GM12878 (cell line): ENCODE results near the gene AP3B1. TPM values are rescaled to one million over a fixed set of nuclear protein-coding genes. Genes with fewer than 3 reads are reported as not detected.

ENCODE experiments used
- ATAC-seq: fragments of 200-7000 bp; cut with Tn5 transposase; 3 replicates; pipeline ENCODE4 v1.9.1; 2020; ENCODE audit warnings: mild to moderate bottlenecking, moderate library complexity
- BruUV-seq: library from RNA; stranded (reverse); fragments of 400-500 nt; replicated peaks from 2 replicates; lab custom pipeline; 2021; lab: Mats Ljungman, UMichigan
- CTCF ChIA-PET: fragments of 300-600 bp; sonication (Branson Sonifier 250); formaldehyde crosslinking; extraction: SDS; loops from one replicate; lab custom pipeline; 2021; ENCODE audit warnings: inconsistent platforms; lab: Yijun Ruan, JAX
- POLR2A ChIA-PET: fragments of 350-600 bp; formaldehyde crosslinking; extraction: SDS; loops from one replicate; lab custom pipeline; 2021; ENCODE audit warnings: inconsistent platforms; lab: Charles Lee
- RAD21 ChIA-PET: fragments of 300-600 bp; sonication (Branson Sonifier 250); formaldehyde crosslinking; loops from one replicate; lab custom pipeline; 2023; ENCODE audit warnings: antibody characterized with exemption; ENCODE audit not compliant: unreplicated experiment; lab: Charles Lee
- SMC1A ChIA-PET: fragments of 300-600 bp; sonication (Branson Sonifier 250); formaldehyde crosslinking; loops from one replicate; lab custom pipeline; 2023; ENCODE audit not compliant: unreplicated experiment, uncharacterized antibody; lab: Charles Lee
- DNase-seq: peaks from one replicate; pipeline ENCODE4 v3.0.0-alpha.2; 2011; ENCODE audit warnings: low read depth, low spot score
- FAIRE-seq: peaks from 3 replicates; lab custom pipeline; 2011; peaks lifted over from hg19 to GRCh38; lab: Jason Lieb, UNC
- H2AFZ ChIP-seq: 2 replicates; pipeline ENCODE4 v1.6.0; 2011; ENCODE audit warnings: low read depth, low read length, control low read depth; ENCODE audit not compliant: control insufficient read depth
- H3K27ac ChIP-seq: 2 replicates; pipeline ENCODE4 v1.5.1; 2011; ENCODE audit warnings: control low read depth; ENCODE audit not compliant: control insufficient read depth, insufficient read depth
- H3K27me3 ChIP-seq, 2 experiments: replicated peaks in 1 of 2; 2 replicates each; pipeline versions ENCODE4 v1.6.0 to v1.6.1; 2011; ENCODE audit warnings: low read length in 1 of 2; ENCODE audit not compliant: control insufficient read depth in 2 of 2, insufficient read depth in 2 of 2
- H3K36me3 ChIP-seq, 2 experiments: 2 replicates each; pipeline ENCODE4 v1.5.1; 2011; ENCODE audit warnings: low read length in 1 of 2; ENCODE audit not compliant: control insufficient read depth in 2 of 2, insufficient read depth in 2 of 2
- H3K4me1 ChIP-seq: 2 replicates; pipeline ENCODE4 v1.6.1; 2011; ENCODE audit warnings: mild to moderate bottlenecking, low read length, moderate library complexity, mixed read lengths; ENCODE audit not compliant: control insufficient read depth, insufficient read depth
- H3K4me2 ChIP-seq: 2 replicates; pipeline ENCODE4 v1.6.0; 2011; ENCODE audit warnings: control low read depth; ENCODE audit not compliant: control insufficient read depth, insufficient read depth
- H3K4me3 ChIP-seq: fragments of 200-600 bp; sonication (generic); 2 replicates; pipeline ENCODE4 v1.5.1; 2016
- H3K79me2 ChIP-seq: 2 replicates; pipeline ENCODE4 v1.6.0; 2011; ENCODE audit warnings: low read length; ENCODE audit not compliant: control insufficient read depth, insufficient read depth
- H3K9ac ChIP-seq: 2 replicates; pipeline ENCODE4 v1.8.0; 2011; ENCODE audit warnings: low read length, control low read depth, mixed read lengths; ENCODE audit not compliant: control insufficient read depth, insufficient read depth
- H3K9me3 ChIP-seq: replicated peaks from 3 replicates; pipeline ENCODE4 v1.5.1; 2011; ENCODE audit warnings: mild to moderate bottlenecking, low read length; ENCODE audit not compliant: control insufficient read depth, insufficient read depth
- H4K20me1 ChIP-seq: 2 replicates; pipeline ENCODE4 v1.6.0; 2011; ENCODE audit not compliant: control insufficient read depth, insufficient read depth
- ASH2L ChIP-seq: fragments of 300-600, 200-600 bp; sonication (generic); IDR thresholded peaks from 2 replicates; pipeline ENCODE4 v1.6.1; 2017; ENCODE audit warnings: low read depth, mild to moderate bottlenecking, borderline replicate concordance
- FOS ChIP-seq: IDR thresholded peaks from 3 replicates; pipeline ENCODE4 v1.6.1; 2011; ENCODE audit warnings: borderline replicate concordance; ENCODE audit not compliant: insufficient read length; ENCODE audit errors: extremely low read depth
- IRF4 ChIP-seq: IDR thresholded peaks from 2 replicates; pipeline ENCODE4 v1.6.1; 2011; ENCODE audit warnings: low read depth, low read length
- KDM1A ChIP-seq: fragments of 200-600 bp; sonication (generic); IDR thresholded peaks from 2 replicates; pipeline ENCODE4 v1.6.1; 2016; ENCODE audit warnings: borderline replicate concordance
- MEF2B ChIP-seq: fragments of 450-650 bp; IDR thresholded peaks from 2 replicates; pipeline ENCODE4 v1.6.1; 2018; ENCODE audit warnings: mild to moderate bottlenecking, moderate library complexity; ENCODE audit not compliant: partially characterized antibody, poor library complexity, severe bottlenecking
- NFXL1 ChIP-seq: fragments of 450-650 bp; IDR thresholded peaks from 2 replicates; pipeline ENCODE4 v1.6.1; 2017; ENCODE audit warnings: antibody characterized with exemption, mild to moderate bottlenecking, borderline replicate concordance
- NR2C1 ChIP-seq: fragments of 450-650 bp; IDR thresholded peaks from 2 replicates; pipeline ENCODE4 v1.6.1; 2017; ENCODE audit warnings: antibody characterized with exemption, mild to moderate bottlenecking, moderate library complexity
- NRF1 ChIP-seq: conservative IDR thresholded peaks from 2 replicates; pipeline ENCODE4 v1.6.1; 2011; ENCODE audit warnings: mild to moderate bottlenecking, low read depth, low read length, improper control_type of control experiment
- PAX8 ChIP-seq: fragments of 450-650 bp; IDR thresholded peaks from 2 replicates; pipeline ENCODE4 v1.6.1; 2017; ENCODE audit warnings: mild to moderate bottlenecking, moderate library complexity
- PML ChIP-seq: IDR thresholded peaks from 2 replicates; pipeline ENCODE4 v1.6.1; 2012; ENCODE audit warnings: low read length, inconsistent platforms
- STAT1 ChIP-seq: fragments of 450-650 bp; conservative IDR thresholded peaks from 2 replicates; pipeline ENCODE4 v1.6.1; 2014; ENCODE audit warnings: antibody characterized with exemption, mild to moderate bottlenecking
- TBL1XR1 ChIP-seq: IDR thresholded peaks from 2 replicates; pipeline ENCODE4 v1.6.1; 2012; ENCODE audit warnings: low read depth, low read length, improper control_type of control experiment
- YY1 ChIP-seq: IDR thresholded peaks from 2 replicates; pipeline ENCODE4 v1.6.1; 2011; ENCODE audit warnings: low read depth, mild to moderate bottlenecking, low read length
- ZNF24 ChIP-seq: fragments of 450-650 bp; IDR thresholded peaks from 2 replicates; pipeline ENCODE4 v1.6.1; 2017; ENCODE audit warnings: antibody characterized with exemption, mild to moderate bottlenecking
- WGBS: methylation state at CpG from one replicate; pipeline ENCODE4 v1.1.6; 2016; ENCODE audit warnings: low lambda C conversion rate; ENCODE audit not compliant: insufficient replicate concordance, insufficient coverage; ENCODE audit errors: missing lambda C conversion rate; 5-methylcytosine and 5-hydroxymethylcytosine counted together
- in situ Hi-C: fragments of 300-500 bp; cut with MboI; formaldehyde crosslinking; loops from 9 replicates; pipeline ENCODE4 v1.14.3; 2018; ENCODE audit warnings: mixed read lengths
- intact Hi-C: fragments of 100-400 bp; cut with micrococcal nuclease; formaldehyde crosslinking; loops from one replicate; pipeline ENCODE4 v1.14.2; 2022; ENCODE audit not compliant: unreplicated experiment
- polyA plus RNA-seq, 11 experiments: library from polyadenylated mRNA; depleted of rRNA in 4 of 11; unstranded in 6 of 11; stranded (reverse) in 5 of 11; fragments of >200 nt; fragmentation: Nextera tagmentation in 4 of 11; fragmentation: Illumina TruSeq in 1 of 11; extraction: Ambion mirVana in 4 of 11; extraction: Trizol in 1 of 11; gene quantifications; 1 replicate in 1 of 11; 2 replicates in 10 of 11; pipeline versions ENCODE4 v1.2.1 to v1.2.3, GENCODE V29; 2011 to 2016; ENCODE audit warnings: inconsistent platforms in 2 of 11, missing spikeins in 2 of 11, low read depth in 1 of 11
- total RNA-seq, 4 experiments: library from RNA; depleted of rRNA in 3 of 4; stranded (reverse); fragments of >200 nt in 3 of 4; fragmentation: Illumina TruSeq in 1 of 4; extraction: Trizol in 1 of 4; gene quantifications; 2 replicates each; pipeline versions ENCODE4 v1.2.1 to v1.2.3, GENCODE V29; 2013 to 2021
- TF ChIP-seq, protein P1 (sequence below): fragments of 450-650 bp; IDR thresholded peaks from 2 replicates; pipeline ENCODE4 v1.6.1; 2017; ENCODE audit warnings: mild to moderate bottlenecking, moderate library complexity
- TF ChIP-seq, protein P2 (sequence below): IDR thresholded peaks from 2 replicates; pipeline ENCODE4 v1.6.1; 2012; ENCODE audit warnings: low read length, inconsistent platforms

AP3B1 gene
- total and polyA plus RNA-seq, 10 of the 15 experiments (the other 5 are each of a cell fraction or from before 2014, with no cell fraction given), result 30.9 to 70.8 (median 46.0) TPM

DNA sequence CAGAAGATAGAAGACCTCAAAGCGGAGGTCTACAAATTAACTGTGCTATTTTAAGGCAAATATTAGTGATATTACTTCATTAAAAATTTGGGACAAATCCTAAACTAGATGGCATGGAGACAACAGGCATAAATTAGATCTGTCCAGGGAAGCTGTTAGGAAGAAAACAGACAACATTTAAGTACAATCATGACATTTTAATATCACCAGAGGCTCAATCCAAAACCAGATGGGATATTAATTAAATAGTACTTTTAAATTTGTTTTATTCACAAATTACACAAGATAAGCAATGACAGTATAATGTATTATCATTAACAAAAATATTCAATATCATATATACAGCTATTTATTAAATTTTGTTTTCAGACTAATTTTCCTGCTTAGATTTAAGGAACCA lies 161.1 kb downstream of the AP3B1 start:
- TF ChIP-seq NR2C1, result no peak
- TF ChIP-seq, protein P1, sequence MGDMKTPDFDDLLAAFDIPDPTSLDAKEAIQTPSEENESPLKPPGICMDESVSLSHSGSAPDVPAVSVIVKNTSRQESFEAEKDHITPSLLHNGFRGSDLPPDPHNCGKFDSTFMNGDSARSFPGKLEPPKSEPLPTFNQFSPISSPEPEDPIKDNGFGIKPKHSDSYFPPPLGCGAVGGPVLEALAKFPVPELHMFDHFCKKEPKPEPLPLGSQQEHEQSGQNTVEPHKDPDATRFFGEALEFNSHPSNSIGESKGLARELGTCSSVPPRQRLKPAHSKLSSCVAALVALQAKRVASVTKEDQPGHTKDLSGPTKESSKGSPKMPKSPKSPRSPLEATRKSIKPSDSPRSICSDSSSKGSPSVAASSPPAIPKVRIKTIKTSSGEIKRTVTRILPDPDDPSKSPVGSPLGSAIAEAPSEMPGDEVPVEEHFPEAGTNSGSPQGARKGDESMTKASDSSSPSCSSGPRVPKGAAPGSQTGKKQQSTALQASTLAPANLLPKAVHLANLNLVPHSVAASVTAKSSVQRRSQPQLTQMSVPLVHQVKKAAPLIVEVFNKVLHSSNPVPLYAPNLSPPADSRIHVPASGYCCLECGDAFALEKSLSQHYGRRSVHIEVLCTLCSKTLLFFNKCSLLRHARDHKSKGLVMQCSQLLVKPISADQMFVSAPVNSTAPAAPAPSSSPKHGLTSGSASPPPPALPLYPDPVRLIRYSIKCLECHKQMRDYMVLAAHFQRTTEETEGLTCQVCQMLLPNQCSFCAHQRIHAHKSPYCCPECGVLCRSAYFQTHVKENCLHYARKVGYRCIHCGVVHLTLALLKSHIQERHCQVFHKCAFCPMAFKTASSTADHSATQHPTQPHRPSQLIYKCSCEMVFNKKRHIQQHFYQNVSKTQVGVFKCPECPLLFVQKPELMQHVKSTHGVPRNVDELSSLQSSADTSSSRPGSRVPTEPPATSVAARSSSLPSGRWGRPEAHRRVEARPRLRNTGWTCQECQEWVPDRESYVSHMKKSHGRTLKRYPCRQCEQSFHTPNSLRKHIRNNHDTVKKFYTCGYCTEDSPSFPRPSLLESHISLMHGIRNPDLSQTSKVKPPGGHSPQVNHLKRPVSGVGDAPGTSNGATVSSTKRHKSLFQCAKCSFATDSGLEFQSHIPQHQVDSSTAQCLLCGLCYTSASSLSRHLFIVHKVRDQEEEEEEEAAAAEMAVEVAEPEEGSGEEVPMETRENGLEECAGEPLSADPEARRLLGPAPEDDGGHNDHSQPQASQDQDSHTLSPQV, result no peak
- no peak for TF ChIP-seq ASH2L
- TF ChIP-seq NFXL1, result no peak
- no peak for TF ChIP-seq KDM1A
- no peak for TF ChIP-seq ZNF24
- TF ChIP-seq PML, result no peak
- TF ChIP-seq IRF4, result no peak
- TF ChIP-seq, protein P2, sequence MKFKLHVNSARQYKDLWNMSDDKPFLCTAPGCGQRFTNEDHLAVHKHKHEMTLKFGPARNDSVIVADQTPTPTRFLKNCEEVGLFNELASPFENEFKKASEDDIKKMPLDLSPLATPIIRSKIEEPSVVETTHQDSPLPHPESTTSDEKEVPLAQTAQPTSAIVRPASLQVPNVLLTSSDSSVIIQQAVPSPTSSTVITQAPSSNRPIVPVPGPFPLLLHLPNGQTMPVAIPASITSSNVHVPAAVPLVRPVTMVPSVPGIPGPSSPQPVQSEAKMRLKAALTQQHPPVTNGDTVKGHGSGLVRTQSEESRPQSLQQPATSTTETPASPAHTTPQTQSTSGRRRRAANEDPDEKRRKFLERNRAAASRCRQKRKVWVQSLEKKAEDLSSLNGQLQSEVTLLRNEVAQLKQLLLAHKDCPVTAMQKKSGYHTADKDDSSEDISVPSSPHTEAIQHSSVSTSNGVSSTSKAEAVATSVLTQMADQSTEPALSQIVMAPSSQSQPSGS, result no peak
- no peak for TF ChIP-seq YY1
- no peak for TF ChIP-seq PAX8
- TF ChIP-seq NRF1, result no peak
- TF ChIP-seq TBL1XR1, result no peak
- TF ChIP-seq FOS, result no peak
- no peak for TF ChIP-seq STAT1
- TF ChIP-seq MEF2B, result no peak
- FAIRE-seq (no peak), ATAC-seq (no peak), DNase-seq (no peak)
- Histone ChIP-seq H3K9ac (no peak overlapping the region), H2AFZ (no peak overlapping the region), H3K4me2 (no peak overlapping the region), H4K20me1 (no peaks in the 10 kb centered on the region), H3K27me3 (no peaks in the 10 kb centered on the region), H3K27ac (no peak overlapping the region), H3K36me3 (peaks cover 0 to 4% of the 10 kb centered on the region in 2 experiments; a peak in 1 of 4 replicates), H3K4me3 (no peak overlapping the region), H3K4me1 (no peaks in the 10 kb centered on the region), H3K79me2 (no peaks in the 10 kb centered on the region), H3K9me3 (no peaks in the 10 kb centered on the region)
- in situ Hi-C loops, result no loop called here
- 100% methylated on average over 1 of the region's 1 CpG for WGBS
- CTCF ChIA-PET, result interaction anchor here (0.6 kb wide), 1 partner anchor 121 kb away, joined by 3 read pairs; no protein-coding TSS in a partner anchor
- no TSS peak for BruUV-seq
- SMC1A ChIA-PET, result interaction anchor here (1.3 kb wide), 1 partner anchor 14 kb away, joined by 3 read pairs; no protein-coding TSS in a partner anchor
- RAD21 ChIA-PET, result no interaction called here
- POLR2A ChIA-PET, result no interaction called here
- intact Hi-C loops, result no loop called here
